HG02623 (cell line): Measurements from ENCODE around the gene ACADL.

Experiments
- ATAC-seq: cut with Tn5 transposase; IDR thresholded peaks from one replicate; pipeline ENCODE4 v1.9.1; 2021; ENCODE audit warnings: moderate library complexity; ENCODE audit not compliant: unreplicated experiment

Gene ACADL

DNA sequence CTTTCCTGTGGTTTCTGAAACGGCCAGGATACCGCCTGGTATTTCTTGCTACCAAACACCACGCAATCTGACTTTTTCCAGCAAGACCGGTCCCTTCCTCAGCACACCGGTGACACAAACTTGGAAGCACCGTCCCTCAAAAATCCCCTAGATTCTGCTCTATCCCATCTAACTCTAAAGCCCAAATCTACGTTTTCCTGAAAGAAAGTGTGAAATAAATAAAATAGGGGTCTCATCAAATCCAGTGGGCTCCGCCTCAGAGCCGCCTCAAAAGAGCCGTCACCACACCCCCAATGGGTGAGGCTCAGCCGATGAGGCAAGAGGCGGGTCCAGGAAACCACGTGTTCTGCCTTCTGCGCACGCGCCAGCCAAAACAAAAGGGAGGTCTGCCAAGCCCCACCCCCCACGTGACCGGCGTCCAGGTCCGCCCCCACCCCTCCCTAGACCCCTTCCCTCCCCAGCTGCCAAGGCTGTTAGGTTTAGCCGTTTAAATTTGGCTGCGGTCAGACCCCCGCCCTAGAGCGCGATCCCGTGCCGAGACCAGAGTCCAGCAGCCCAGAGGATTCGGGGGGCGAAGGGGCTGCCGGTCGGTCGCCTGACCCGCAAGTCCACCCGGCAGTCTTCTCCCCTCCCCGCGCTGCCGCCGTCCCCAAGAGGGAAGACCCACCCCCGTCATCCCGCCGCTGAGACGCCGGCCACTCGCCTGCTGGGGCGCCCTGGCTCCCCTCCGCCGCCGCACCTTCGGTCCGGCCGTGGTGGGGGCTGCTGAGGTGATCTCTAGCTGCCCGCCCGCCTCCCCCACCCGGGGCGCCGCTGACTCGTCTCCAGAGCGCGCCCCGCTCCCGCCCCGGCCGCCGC, 54.6 kb downstream of the ACADL start:
- peak; percentile 69 for ATAC-seq

- ATAC-seq = no peak
Observed at GRCh38 chr2:210170196-210170445, 55.1 kb downstream of the ACADL start.

GRCh38 chr2:210169516-210170195, 55.6 kb downstream of the ACADL start:
- ATAC-seq = peak; percentile 21

GRCh38 chr2:210167227-210167626, 58.0 kb downstream of the ACADL start:
- no peak for ATAC-seq

GRCh38 chr2:210162466-210163124, 62.7 kb downstream of the ACADL start:
- ATAC-seq = no peak

GRCh38 chr2:210159059-210159458, 66.2 kb downstream of the ACADL start:
- no peak for ATAC-seq

GRCh38 chr2:210158236-210158635, 67.0 kb downstream of the ACADL start:
- no peak for ATAC-seq

DNA sequence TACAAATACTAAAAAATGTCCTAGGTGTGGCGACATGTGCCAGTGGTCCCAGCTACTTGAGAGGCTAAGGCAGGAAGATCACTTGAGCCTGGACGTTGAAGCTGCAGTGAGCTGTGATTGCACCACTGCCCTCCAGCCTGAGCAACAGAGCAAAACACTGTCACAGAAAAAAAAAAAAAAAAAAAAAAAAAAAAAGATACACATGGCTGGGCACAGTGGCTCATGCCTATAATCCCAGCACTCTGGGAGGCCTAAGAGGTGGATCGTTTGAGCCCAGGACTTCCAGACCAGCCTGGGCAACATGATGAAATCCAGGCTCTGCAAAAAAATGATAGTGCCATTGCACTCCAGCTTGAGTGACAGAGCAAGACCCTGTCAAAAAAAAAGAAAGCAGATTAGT, 67.7 kb downstream of the ACADL start:
- ATAC-seq = no peak

DNA sequence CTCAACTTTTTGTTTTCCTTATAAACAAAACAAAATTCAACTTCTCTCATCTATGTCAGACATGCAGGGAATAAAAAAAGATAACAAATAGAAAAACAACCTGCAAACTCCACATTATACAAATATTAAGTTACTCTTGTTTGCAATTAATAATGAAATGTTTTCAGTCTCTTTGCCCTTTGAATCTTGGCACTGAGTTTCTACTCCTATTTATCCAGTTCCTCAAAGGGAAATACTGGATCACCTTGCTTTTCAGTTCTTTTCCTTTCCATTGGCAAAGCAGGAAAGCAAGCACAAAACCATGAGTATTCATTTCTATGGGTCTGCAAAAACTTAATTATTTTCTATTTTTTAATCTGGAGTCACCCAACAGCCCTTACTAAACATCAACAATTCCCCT, 77.6 kb downstream of the ACADL start:
- no peak for ATAC-seq
